Activated naive CD4-positive, alpha-beta T cell treated with anti-CD3 and anti-CD28 coated beads, Interleukin-2, amount 50 U/mL, for 24 hours (primary cell): Measurements from ENCODE around the gene LY86.
A peak's percentile ranks its signal among the peaks of the same experiment; 100 is the strongest.

ENCODE experiments used
- H3K27ac Mint-ChIP-seq: one replicate; pipeline ENCODE4 v1.8.0; 2021; ENCODE audit warnings: mild to moderate bottlenecking, mixed read lengths
- H3K27me3 Mint-ChIP-seq: one replicate; pipeline ENCODE4 v1.8.0; 2021; ENCODE audit warnings: mixed read lengths
- H3K36me3 Mint-ChIP-seq: one replicate; pipeline ENCODE4 v1.8.0; 2021; ENCODE audit warnings: mixed read lengths
- H3K4me1 Mint-ChIP-seq: one replicate; pipeline ENCODE4 v1.8.0; 2021; ENCODE audit warnings: mixed read lengths
- H3K4me3 Mint-ChIP-seq: one replicate; pipeline ENCODE4 v1.8.0; 2021; ENCODE audit warnings: mild to moderate bottlenecking, mixed read lengths
- H3K9me3 Mint-ChIP-seq: one replicate; pipeline ENCODE4 v1.8.0; 2021; ENCODE audit warnings: mixed read lengths

LY86 gene

GRCh38 chr6:6685249-6686040, 96.9 kb downstream of the LY86 start:
- Mint-ChIP-seq H3K4me1 (peaks cover 17% of the 10 kb centered on the region), H3K36me3 (no peaks in the 10 kb centered on the region), H3K27me3 (no peaks in the 10 kb centered on the region), H3K4me3 (no peak overlapping the region), H3K9me3 (no peaks in the 10 kb centered on the region), H3K27ac (no peak overlapping the region)

- Mint-ChIP-seq H3K27ac (no peak overlapping the region), H3K36me3 (no peaks in the 10 kb centered on the region), H3K4me1 (peaks cover 17% of the 10 kb centered on the region), H3K9me3 (no peaks in the 10 kb centered on the region), H3K4me3 (no peak overlapping the region), H3K27me3 (no peaks in the 10 kb centered on the region)
Measured at GRCh38 chr6:6686176-6686575, 97.7 kb downstream of the LY86 start.

- H3K4me1 Mint-ChIP-seq = peaks cover 17% of the 10 kb centered on the region
- H3K9me3 Mint-ChIP-seq = no peaks in the 10 kb centered on the region
- H3K36me3 Mint-ChIP-seq = no peaks in the 10 kb centered on the region
- H3K27me3 Mint-ChIP-seq = no peaks in the 10 kb centered on the region
- peak overlapping the region; percentile 52 for H3K27ac Mint-ChIP-seq
- H3K4me3 Mint-ChIP-seq = no peak overlapping the region
Measured at GRCh38 chr6:6686748-6687601, 98.5 kb downstream of the LY86 start.

GRCh38 chr6:6688283-6688682, 99.8 kb downstream of the LY86 start:
- Mint-ChIP-seq H3K27ac (no peak overlapping the region), H3K27me3 (no peaks in the 10 kb centered on the region), H3K4me1 (peaks cover 12% of the 10 kb centered on the region)

GRCh38 chr6:6688951-6689350, 100.4 kb downstream of the LY86 start:
- H3K27ac Mint-ChIP-seq = no peak overlapping the region
- H3K27me3 Mint-ChIP-seq = no peaks in the 10 kb centered on the region
- H3K9me3 Mint-ChIP-seq = no peaks in the 10 kb centered on the region
- peaks cover 12% of the 10 kb centered on the region for H3K4me1 Mint-ChIP-seq
- H3K36me3 Mint-ChIP-seq = peaks cover 1% of the 10 kb centered on the region
- no peak overlapping the region for H3K4me3 Mint-ChIP-seq

More at GRCh38 chr6:6688283-6688682, 99.8 kb downstream of the LY86 start:
- Mint-ChIP-seq H3K36me3 (peaks cover 1% of the 10 kb centered on the region), H3K9me3 (no peaks in the 10 kb centered on the region), H3K4me3 (no peak overlapping the region)

GRCh38 chr6:6689400-6690143, 101.1 kb downstream of the LY86 start:
- Mint-ChIP-seq H3K9me3 (no peaks in the 10 kb centered on the region), H3K4me1 (peaks cover 9% of the 10 kb centered on the region), H3K27me3 (no peaks in the 10 kb centered on the region), H3K27ac (no peak overlapping the region), H3K4me3 (no peak overlapping the region), H3K36me3 (peaks cover 1% of the 10 kb centered on the region)

- H3K9me3 Mint-ChIP-seq = no peaks in the 10 kb centered on the region
- peaks cover 9% of the 10 kb centered on the region for H3K4me1 Mint-ChIP-seq
- H3K27ac Mint-ChIP-seq = no peak overlapping the region
- no peaks in the 10 kb centered on the region for H3K27me3 Mint-ChIP-seq
- H3K4me3 Mint-ChIP-seq = no peak overlapping the region
- peaks cover 1% of the 10 kb centered on the region for H3K36me3 Mint-ChIP-seq
Measured at GRCh38 chr6:6690144-6690483, 101.6 kb downstream of the LY86 start.

- H3K27me3 Mint-ChIP-seq = no peaks in the 10 kb centered on the region
- no peak overlapping the region for H3K4me3 Mint-ChIP-seq
- no peaks in the 10 kb centered on the region for H3K9me3 Mint-ChIP-seq
- H3K36me3 Mint-ChIP-seq = peaks cover 1% of the 10 kb centered on the region
- H3K27ac Mint-ChIP-seq = no peak overlapping the region
- H3K4me1 Mint-ChIP-seq = peaks cover 6% of the 10 kb centered on the region
Measured at GRCh38 chr6:6694368-6694780, 105.9 kb downstream of the LY86 start.

- H3K4me1 Mint-ChIP-seq = peaks cover 6% of the 10 kb centered on the region
- no peak overlapping the region for H3K4me3 Mint-ChIP-seq
- peak overlapping the region; percentile 69 for H3K27ac Mint-ChIP-seq
- no peaks in the 10 kb centered on the region for H3K27me3 Mint-ChIP-seq
- H3K36me3 Mint-ChIP-seq = peaks cover 1% of the 10 kb centered on the region
- H3K9me3 Mint-ChIP-seq = no peaks in the 10 kb centered on the region
Measured at GRCh38 chr6:6694825-6695624, 106.5 kb downstream of the LY86 start.

- peaks cover 1% of the 10 kb centered on the region for H3K36me3 Mint-ChIP-seq
- H3K4me3 Mint-ChIP-seq = no peak overlapping the region
- H3K9me3 Mint-ChIP-seq = no peaks in the 10 kb centered on the region
- peaks cover 6% of the 10 kb centered on the region for H3K4me1 Mint-ChIP-seq
- H3K27ac Mint-ChIP-seq = no peak overlapping the region
- no peaks in the 10 kb centered on the region for H3K27me3 Mint-ChIP-seq
Measured at GRCh38 chr6:6695625-6696276, 107.2 kb downstream of the LY86 start.

- Mint-ChIP-seq H3K27ac (no peak overlapping the region), H3K4me3 (no peak overlapping the region), H3K27me3 (no peaks in the 10 kb centered on the region)
Measured at GRCh38 chr6:6696867-6697531, 108.5 kb downstream of the LY86 start.

GRCh38 chr6:6697620-6698019, 109.1 kb downstream of the LY86 start:
- peaks cover 2% of the 10 kb centered on the region for H3K36me3 Mint-ChIP-seq
- H3K27ac Mint-ChIP-seq = no peak overlapping the region
- H3K4me3 Mint-ChIP-seq = no peak overlapping the region
- H3K9me3 Mint-ChIP-seq = no peaks in the 10 kb centered on the region
- no peaks in the 10 kb centered on the region for H3K27me3 Mint-ChIP-seq
- H3K4me1 Mint-ChIP-seq = peaks cover 6% of the 10 kb centered on the region

More at GRCh38 chr6:6696867-6697531, 108.5 kb downstream of the LY86 start:
- H3K36me3 Mint-ChIP-seq = peaks cover 4% of the 10 kb centered on the region
- no peaks in the 10 kb centered on the region for H3K9me3 Mint-ChIP-seq
- H3K4me1 Mint-ChIP-seq = peaks cover 6% of the 10 kb centered on the region

GRCh38 chr6:6699741-6700367, 111.3 kb downstream of the LY86 start:
- Mint-ChIP-seq H3K27me3 (no peaks in the 10 kb centered on the region), H3K27ac (no peak overlapping the region), H3K4me3 (no peak overlapping the region), H3K36me3 (peaks cover 2% of the 10 kb centered on the region), H3K9me3 (no peaks in the 10 kb centered on the region), H3K4me1 (peaks cover 14% of the 10 kb centered on the region)
